DND-41 (cell line): ENCODE results near the gene HIPK1.

ENCODE experiments used
- ATAC-seq: fragments of 200-7000 bp; cut with Tn5 transposase; 3 replicates; pipeline ENCODE4 v1.9.1; 2021; ENCODE audit warnings: low read depth; ENCODE audit not compliant: insufficient read depth
- DNase-seq: peaks from one replicate; pipeline ENCODE4 v3.0.0-alpha.2; 2020
- H2AFZ ChIP-seq: 2 replicates; pipeline ENCODE4 v1.6.0; 2012; ENCODE audit warnings: low read depth, low read length
- H3K27ac ChIP-seq: 2 replicates; pipeline ENCODE4 v1.5.1; 2012; ENCODE audit warnings: low read length, inconsistent platforms
- H3K27me3 ChIP-seq: fragments of 200-600 bp; sonication (generic); 2 replicates; pipeline ENCODE4 v1.6.0; 2012; ENCODE audit warnings: low read length, mild to moderate bottlenecking, inconsistent platforms; ENCODE audit not compliant: insufficient read depth, poor library complexity
- H3K36me3 ChIP-seq: 2 replicates; pipeline ENCODE4 v1.5.1; 2012; ENCODE audit warnings: low read length, inconsistent platforms; ENCODE audit not compliant: insufficient read depth
- H3K4me1 ChIP-seq: 2 replicates; pipeline ENCODE4 v1.5.1; 2012; ENCODE audit warnings: mild to moderate bottlenecking, low read length; ENCODE audit not compliant: insufficient read depth
- H3K4me2 ChIP-seq: 2 replicates; pipeline ENCODE4 v1.6.0; 2012; ENCODE audit warnings: mild to moderate bottlenecking, moderate library complexity, low read length, inconsistent platforms; ENCODE audit not compliant: insufficient read depth
- H3K4me3 ChIP-seq, 2 experiments: fragments of 200-600 bp in 1 of 2; shearing (Covaris generic) in 1 of 2; 2 replicates each; pipeline ENCODE4 v1.5.1; 2012 to 2016; ENCODE audit warnings: inconsistent platforms in 2 of 2, low read length in 2 of 2, mild to moderate bottlenecking in 2 of 2, low read depth in 1 of 2, moderate library complexity in 1 of 2
- H3K79me2 ChIP-seq: 2 replicates; pipeline ENCODE4 v1.6.0; 2012; ENCODE audit warnings: low read length, inconsistent platforms; ENCODE audit not compliant: insufficient read depth
- H3K9ac ChIP-seq: 2 replicates; pipeline ENCODE4 v1.6.0; 2012; ENCODE audit warnings: low read depth, mild to moderate bottlenecking, inconsistent platforms, low read length, moderate library complexity
- H3K9me3 ChIP-seq: 2 replicates; pipeline ENCODE4 v1.5.1; 2012; ENCODE audit warnings: low read length, moderate library complexity, mild to moderate bottlenecking, inconsistent platforms; ENCODE audit not compliant: insufficient read depth, severe bottlenecking
- H4K20me1 ChIP-seq: 2 replicates; pipeline ENCODE4 v1.6.0; 2012; ENCODE audit warnings: low read length; ENCODE audit not compliant: insufficient read depth
- EZH2 ChIP-seq: IDR thresholded peaks from 3 replicates; pipeline ENCODE4 v1.6.1; 2012; ENCODE audit warnings: borderline replicate concordance, low read depth, mild to moderate bottlenecking, moderate library complexity, low read length, inconsistent platforms; ENCODE audit not compliant: severe bottlenecking
- TF ChIP-seq, protein P1 (sequence below): IDR thresholded peaks from 2 replicates; pipeline ENCODE4 v1.5.1; 2012; ENCODE audit warnings: borderline replicate concordance, low read length, moderate library complexity, mild to moderate bottlenecking; ENCODE audit not compliant: poor library complexity, severe bottlenecking; ENCODE audit errors: extremely low read depth

The HIPK1 gene

DNA sequence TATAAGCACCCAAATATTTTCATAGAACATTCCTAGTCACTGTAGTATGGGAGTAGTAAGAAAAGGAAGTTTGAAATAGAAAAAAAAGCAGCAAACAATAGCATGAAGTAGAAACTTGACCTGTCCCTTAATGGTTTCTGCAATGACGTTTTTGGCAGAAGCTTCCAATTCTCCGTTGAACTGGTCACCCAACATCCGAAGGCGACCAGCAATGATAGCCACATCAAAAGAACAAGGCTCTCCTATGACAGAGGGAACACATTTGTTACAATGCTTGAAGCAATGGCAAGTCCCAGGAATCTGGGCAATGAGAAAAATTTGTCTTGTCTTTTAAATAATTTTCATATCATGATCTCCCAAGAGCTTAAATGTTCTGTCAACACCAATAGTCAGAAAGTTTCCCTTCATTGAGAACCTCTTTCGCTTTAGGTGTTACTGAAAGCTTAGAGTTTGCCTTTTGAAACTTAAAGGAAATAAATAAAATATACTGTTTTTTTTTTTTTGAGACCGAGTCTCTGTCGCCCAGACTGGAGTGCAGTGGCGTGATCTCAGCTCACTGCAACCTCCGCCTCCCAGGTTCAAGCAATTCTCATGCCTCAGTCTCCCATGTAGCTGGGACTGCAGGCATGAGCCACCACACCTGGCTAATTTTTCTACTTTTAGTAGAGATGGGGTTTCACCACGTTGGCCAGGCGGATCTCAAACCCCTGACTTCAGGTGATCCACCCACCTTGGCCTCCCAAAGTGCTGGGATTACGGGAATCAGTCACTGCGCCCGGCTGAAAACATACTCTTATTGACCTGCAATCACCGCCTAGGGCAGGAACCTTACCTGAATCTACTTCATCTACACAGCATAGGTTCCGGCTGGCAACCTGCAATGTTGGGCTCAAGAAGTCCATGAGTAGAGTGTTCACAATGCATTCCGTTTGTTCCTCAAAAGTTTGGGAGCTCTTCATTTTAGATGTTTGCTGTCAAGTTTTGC, 42.4 kb upstream of the HIPK1 start:
- DNase-seq (no peak), ATAC-seq (no peak)
- Histone ChIP-seq H3K27me3 (no peaks in the 10 kb centered on the region), H3K79me2 (no peaks in the 10 kb centered on the region), H3K9me3 (no peaks in the 10 kb centered on the region), H3K9ac (no peak overlapping the region), H3K4me3 (no peak overlapping the region), H3K27ac (no peak overlapping the region), H3K4me1 (peaks cover 5% of the 10 kb centered on the region; the same call in 1 of the 2 replicates), H3K4me2 (no peak overlapping the region), H2AFZ (no peak overlapping the region), H3K36me3 (no peaks in the 10 kb centered on the region), H4K20me1 (no peaks in the 10 kb centered on the region)
- TF ChIP-seq EZH2, result no peak
- TF ChIP-seq, protein P1, sequence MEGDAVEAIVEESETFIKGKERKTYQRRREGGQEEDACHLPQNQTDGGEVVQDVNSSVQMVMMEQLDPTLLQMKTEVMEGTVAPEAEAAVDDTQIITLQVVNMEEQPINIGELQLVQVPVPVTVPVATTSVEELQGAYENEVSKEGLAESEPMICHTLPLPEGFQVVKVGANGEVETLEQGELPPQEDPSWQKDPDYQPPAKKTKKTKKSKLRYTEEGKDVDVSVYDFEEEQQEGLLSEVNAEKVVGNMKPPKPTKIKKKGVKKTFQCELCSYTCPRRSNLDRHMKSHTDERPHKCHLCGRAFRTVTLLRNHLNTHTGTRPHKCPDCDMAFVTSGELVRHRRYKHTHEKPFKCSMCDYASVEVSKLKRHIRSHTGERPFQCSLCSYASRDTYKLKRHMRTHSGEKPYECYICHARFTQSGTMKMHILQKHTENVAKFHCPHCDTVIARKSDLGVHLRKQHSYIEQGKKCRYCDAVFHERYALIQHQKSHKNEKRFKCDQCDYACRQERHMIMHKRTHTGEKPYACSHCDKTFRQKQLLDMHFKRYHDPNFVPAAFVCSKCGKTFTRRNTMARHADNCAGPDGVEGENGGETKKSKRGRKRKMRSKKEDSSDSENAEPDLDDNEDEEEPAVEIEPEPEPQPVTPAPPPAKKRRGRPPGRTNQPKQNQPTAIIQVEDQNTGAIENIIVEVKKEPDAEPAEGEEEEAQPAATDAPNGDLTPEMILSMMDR, result no peak

GRCh38 chr1:113887402-113888175, 41.5 kb upstream of the HIPK1 start, which contains the start of gene BCL2L15:
Gene BCL2L15 (minus strand): TSS chr1:113887581. CDS start chr1:113887375, 206 bp downstream.
- no peaks in the 10 kb centered on the region for H3K27me3 ChIP-seq
- no peaks in the 10 kb centered on the region for H3K9me3 ChIP-seq
- 0 out of 2 replicates have a peak, but pooled peaks cover 3% of the 10 kb centered on the region for H3K4me1 ChIP-seq
- TF ChIP-seq, protein P1, result no peak
- TF ChIP-seq EZH2, result no peak
- no peak within 1 kb of the TSS for H3K4me3 ChIP-seq
- no peak within 1 kb of the TSS for H2AFZ ChIP-seq
- no peak within 1 kb of the TSS for H3K4me2 ChIP-seq
- no peak for DNase-seq
- no peak within 1 kb of the TSS for H3K9ac ChIP-seq
- no peaks in the 10 kb centered on the region for H4K20me1 ChIP-seq
- no peaks in the 10 kb centered on the region for H3K36me3 ChIP-seq
- no peak for ATAC-seq
- no peaks in the 10 kb centered on the region for H3K79me2 ChIP-seq
- H3K27ac ChIP-seq, result no peak within 1 kb of the TSS

- no peaks in the 10 kb centered on the region for H3K9me3 ChIP-seq
- no peak overlapping the region for H3K4me2 ChIP-seq
- ATAC-seq, result no peak
- H3K27ac ChIP-seq, result no peak overlapping the region
- no peaks in the 10 kb centered on the region for H3K27me3 ChIP-seq
- 0 out of 2 replicates have a peak, but pooled peaks cover 3% of the 10 kb centered on the region for H3K4me1 ChIP-seq
- H4K20me1 ChIP-seq, result no peaks in the 10 kb centered on the region
- DNase-seq, result no peak
- peaks cover 20% of the 10 kb centered on the region for H3K36me3 ChIP-seq
- H3K4me3 ChIP-seq, result no peak overlapping the region
- no peak overlapping the region for H2AFZ ChIP-seq
- no peaks in the 10 kb centered on the region for H3K79me2 ChIP-seq
- TF ChIP-seq, protein P1, result no peak
- TF ChIP-seq EZH2, result no peak
- H3K9ac ChIP-seq, result no peak overlapping the region
Measured at GRCh38 chr1:113890816-113891215, 38.3 kb upstream of the HIPK1 start.
